ENCODE data around the gene MAPK4.

MAPK4 gene

GRCh38 chr18:50582500-50582899 lies 22.6 kb downstream of the MAPK4 start:
- H3K4me3 ChIP-seq (ENCODE audit: insufficient read depth, low read length, poor library complexity, severe bottlenecking) = no peak overlapping the region
- H2AFZ ChIP-seq (ENCODE audit: low read depth, low read length, severe bottlenecking) = no peak overlapping the region
- no peak overlapping the region for H3K4me2 ChIP-seq (ENCODE audit: low read depth, low read length, poor library complexity, severe bottlenecking)
- no peaks in the 10 kb centered on the region for H3K27me3 ChIP-seq (ENCODE audit: low read length)
- no peaks in the 10 kb centered on the region for H3K36me3 ChIP-seq (ENCODE audit: low read length)
- no peak for TF ChIP-seq CTCF (IDR thresholded peaks at IDR 0.05; ENCODE audit: insufficient read depth, low read length, poor library complexity, severe bottlenecking)
- TF ChIP-seq EZH2phosphoT487 (conservative IDR thresholded peaks at IDR 0.05; ENCODE audit: low read length) = no peak
- no peaks in the 10 kb centered on the region for H3F3A ChIP-seq (ENCODE audit: insufficient read depth)
- no peaks in the 10 kb centered on the region for H3K79me2 ChIP-seq (ENCODE audit: insufficient read depth, low read length)
- no peak overlapping the region for H3K9ac ChIP-seq (ENCODE audit: low read length)
- H3K9me2 ChIP-seq (replicated peaks; ENCODE audit: insufficient read depth, low read length) = no peaks in the 10 kb centered on the region
- H3K27ac ChIP-seq (ENCODE audit: low read depth, low read length) = no peak overlapping the region
- peaks cover 12% of the 10 kb centered on the region; the same call in 1 of the 2 replicates for H3K9me3 ChIP-seq (ENCODE audit: insufficient read depth, low read length)
- no peaks in the 10 kb centered on the region for H4K20me1 ChIP-seq (ENCODE audit: low read depth, low read length)

GRCh38 chr18:50586710-50587109 lies 26.8 kb downstream of the MAPK4 start:
- Histone ChIP-seq H3K36me3 (ENCODE audit: low read length) (no peaks in the 10 kb centered on the region), H3F3A (ENCODE audit: insufficient read depth) (no peaks in the 10 kb centered on the region), H3K9ac (ENCODE audit: low read length) (no peak overlapping the region), H3K4me2 (ENCODE audit: low read depth, low read length, poor library complexity, severe bottlenecking) (no peak overlapping the region), H2AFZ (ENCODE audit: low read depth, low read length, severe bottlenecking) (no peak overlapping the region), H3K9me3 (ENCODE audit: insufficient read depth, low read length) (peaks cover 12% of the 10 kb centered on the region; the same call in 1 of the 2 replicates), H4K20me1 (ENCODE audit: low read depth, low read length) (no peaks in the 10 kb centered on the region), H3K27ac (ENCODE audit: low read depth, low read length) (no peak overlapping the region), H3K9me2 (replicated peaks; ENCODE audit: insufficient read depth, low read length) (no peaks in the 10 kb centered on the region), H3K4me3 (ENCODE audit: insufficient read depth, low read length, poor library complexity, severe bottlenecking) (no peak overlapping the region), H3K79me2 (ENCODE audit: insufficient read depth, low read length) (no peaks in the 10 kb centered on the region), H3K27me3 (ENCODE audit: low read length) (peaks cover 5% of the 10 kb centered on the region; the same call in 1 of the 2 replicates)
- TF ChIP-seq EZH2phosphoT487 (conservative IDR thresholded peaks at IDR 0.05; ENCODE audit: low read length) = no peak
- peak; percentile 24 for TF ChIP-seq CTCF (IDR thresholded peaks at IDR 0.05; ENCODE audit: insufficient read depth, low read length, poor library complexity, severe bottlenecking)

GRCh38 chr18:50590593-50590992 lies 30.7 kb downstream of the MAPK4 start:
- no peak overlapping the region for H3K4me2 ChIP-seq (ENCODE audit: low read depth, low read length, poor library complexity, severe bottlenecking)
- H3K4me3 ChIP-seq (ENCODE audit: insufficient read depth, low read length, poor library complexity, severe bottlenecking) = no peak overlapping the region
- H3K9me2 ChIP-seq (replicated peaks; ENCODE audit: insufficient read depth, low read length) = no peaks in the 10 kb centered on the region
- no peak overlapping the region for H3K9ac ChIP-seq (ENCODE audit: low read length)
- no peak overlapping the region for H3K27ac ChIP-seq (ENCODE audit: low read depth, low read length)
- TF ChIP-seq EZH2phosphoT487 (conservative IDR thresholded peaks at IDR 0.05; ENCODE audit: low read length) (no peak), CTCF (IDR thresholded peaks at IDR 0.05; ENCODE audit: insufficient read depth, low read length, poor library complexity, severe bottlenecking) (no peak)
- H3K9me3 ChIP-seq (ENCODE audit: insufficient read depth, low read length) = no peaks in the 10 kb centered on the region
- peaks cover 5% of the 10 kb centered on the region; the same call in 1 of the 2 replicates for H3K27me3 ChIP-seq (ENCODE audit: low read length)
- H3F3A ChIP-seq (ENCODE audit: insufficient read depth) = no peaks in the 10 kb centered on the region
- H4K20me1 ChIP-seq (ENCODE audit: low read depth, low read length) = no peaks in the 10 kb centered on the region
- no peaks in the 10 kb centered on the region for H3K36me3 ChIP-seq (ENCODE audit: low read length)
- H2AFZ ChIP-seq (ENCODE audit: low read depth, low read length, severe bottlenecking) = no peak overlapping the region
- H3K79me2 ChIP-seq (ENCODE audit: insufficient read depth, low read length) = no peaks in the 10 kb centered on the region

All from SU-DHL-6 (cell line).